AG04449 (cell line): ENCODE results near the gene PELI1.

Source experiments
- CTCF ChIA-PET: fragments of 350-600 bp; formaldehyde crosslinking; extraction: SDS; loops from one replicate; lab custom pipeline; 2021; ENCODE audit warnings: antibody characterized with exemption; lab: Yijun Ruan, JAX
- POLR2A ChIA-PET: fragments of 400-600, 350-600 bp; formaldehyde crosslinking; extraction: SDS; loops from one replicate; lab custom pipeline; 2020; ENCODE audit warnings: antibody characterized with exemption, inconsistent platforms; lab: Yijun Ruan, JAX
- DNase-seq: peaks from one replicate; pipeline ENCODE4 v3.0.0-alpha.2; 2010; ENCODE audit warnings: low read depth, low spot score
- H3K4me3 ChIP-seq: 2 replicates; pipeline ENCODE4 v1.5.1; 2011; ENCODE audit warnings: low read depth, mild to moderate bottlenecking, control low read depth, low read length
- TF ChIP-seq, protein P1 (sequence below): IDR thresholded peaks from one replicate; pipeline ENCODE4 v1.5.1; 2011; ENCODE audit warnings: mild to moderate bottlenecking, moderate library complexity, low read length, control low read depth, inconsistent platforms; ENCODE audit not compliant: insufficient read depth; ENCODE audit errors: missing control alignments

The PELI1 gene

DNA sequence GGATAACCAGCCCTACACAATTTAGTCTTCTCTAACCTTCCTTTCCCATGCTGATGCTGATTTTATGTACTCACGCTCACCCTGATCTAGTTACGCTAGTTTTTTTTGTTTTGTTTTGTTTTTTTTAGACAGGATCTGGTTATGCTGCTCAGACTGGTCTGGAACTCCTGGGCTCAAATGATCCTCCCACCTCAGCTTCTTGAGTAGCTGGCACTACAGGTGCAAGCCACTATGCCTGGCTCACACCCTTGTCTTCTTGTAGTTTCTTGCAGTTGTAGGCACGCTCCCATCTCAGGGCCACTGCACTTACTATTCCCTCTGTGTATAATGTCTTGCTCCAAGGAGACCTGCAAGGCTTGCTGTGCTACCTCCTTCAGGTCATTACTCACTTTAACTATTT lies 6.2 kb downstream of the PELI1 start:
- no peak overlapping the region for H3K4me3 ChIP-seq
- ChIA-PET CTCF (no interaction called here), POLR2A (no interaction called here)
- TF ChIP-seq, protein P1, sequence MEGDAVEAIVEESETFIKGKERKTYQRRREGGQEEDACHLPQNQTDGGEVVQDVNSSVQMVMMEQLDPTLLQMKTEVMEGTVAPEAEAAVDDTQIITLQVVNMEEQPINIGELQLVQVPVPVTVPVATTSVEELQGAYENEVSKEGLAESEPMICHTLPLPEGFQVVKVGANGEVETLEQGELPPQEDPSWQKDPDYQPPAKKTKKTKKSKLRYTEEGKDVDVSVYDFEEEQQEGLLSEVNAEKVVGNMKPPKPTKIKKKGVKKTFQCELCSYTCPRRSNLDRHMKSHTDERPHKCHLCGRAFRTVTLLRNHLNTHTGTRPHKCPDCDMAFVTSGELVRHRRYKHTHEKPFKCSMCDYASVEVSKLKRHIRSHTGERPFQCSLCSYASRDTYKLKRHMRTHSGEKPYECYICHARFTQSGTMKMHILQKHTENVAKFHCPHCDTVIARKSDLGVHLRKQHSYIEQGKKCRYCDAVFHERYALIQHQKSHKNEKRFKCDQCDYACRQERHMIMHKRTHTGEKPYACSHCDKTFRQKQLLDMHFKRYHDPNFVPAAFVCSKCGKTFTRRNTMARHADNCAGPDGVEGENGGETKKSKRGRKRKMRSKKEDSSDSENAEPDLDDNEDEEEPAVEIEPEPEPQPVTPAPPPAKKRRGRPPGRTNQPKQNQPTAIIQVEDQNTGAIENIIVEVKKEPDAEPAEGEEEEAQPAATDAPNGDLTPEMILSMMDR, result no peak
- DNase-seq, result no peak

DNA sequence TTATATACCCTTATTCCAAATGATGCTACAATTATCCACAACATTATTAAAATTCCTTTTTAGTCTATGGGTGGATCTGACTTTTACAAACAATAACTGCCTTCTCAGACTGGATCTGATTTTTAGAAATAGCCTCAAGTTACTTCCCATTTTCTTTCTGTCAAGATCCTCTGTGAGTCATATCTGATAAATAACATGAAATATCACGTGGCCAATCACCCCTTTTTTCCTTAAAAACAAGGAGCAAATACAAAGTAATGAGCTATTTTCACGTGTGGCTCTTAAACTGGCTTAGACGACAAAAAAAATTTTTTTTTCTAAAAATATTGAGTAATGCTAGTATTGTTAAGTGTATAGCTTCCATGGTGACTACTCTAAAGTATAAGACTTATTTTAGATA lies 6.7 kb downstream of the PELI1 start:
- no peak for DNase-seq
- no peak overlapping the region for H3K4me3 ChIP-seq
- ChIA-PET CTCF (no interaction called here), POLR2A (no interaction called here)
- TF ChIP-seq, protein P1, result no peak

DNA sequence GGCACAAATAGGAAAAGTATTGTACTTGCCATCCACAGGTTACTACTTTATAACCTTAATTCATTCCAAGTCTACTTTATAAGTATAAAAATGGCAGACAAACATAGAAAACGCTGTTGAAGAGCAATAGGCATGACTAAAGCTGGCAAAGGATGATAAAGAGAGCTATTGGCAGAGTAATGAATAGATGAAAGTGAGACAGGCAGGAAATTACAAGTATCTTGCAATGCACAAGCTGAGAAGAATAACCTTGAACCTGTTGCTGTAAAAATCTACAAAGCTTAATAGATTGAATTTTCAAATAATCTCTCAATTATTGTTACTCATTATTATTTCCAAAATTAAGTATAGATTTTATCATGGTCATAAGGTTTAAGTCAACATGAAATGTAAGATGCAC lies 8.8 kb downstream of the PELI1 start:
- no peak overlapping the region for H3K4me3 ChIP-seq
- CTCF ChIA-PET, result interaction anchor here (0.7 to 1.1 kb wide), 2 partner anchors 12 to 192 kb away, joined by 3 read pairs; no protein-coding TSS in a partner anchor
- no peak for DNase-seq
- POLR2A ChIA-PET, result no interaction called here
- TF ChIP-seq, protein P1, result no peak

DNA sequence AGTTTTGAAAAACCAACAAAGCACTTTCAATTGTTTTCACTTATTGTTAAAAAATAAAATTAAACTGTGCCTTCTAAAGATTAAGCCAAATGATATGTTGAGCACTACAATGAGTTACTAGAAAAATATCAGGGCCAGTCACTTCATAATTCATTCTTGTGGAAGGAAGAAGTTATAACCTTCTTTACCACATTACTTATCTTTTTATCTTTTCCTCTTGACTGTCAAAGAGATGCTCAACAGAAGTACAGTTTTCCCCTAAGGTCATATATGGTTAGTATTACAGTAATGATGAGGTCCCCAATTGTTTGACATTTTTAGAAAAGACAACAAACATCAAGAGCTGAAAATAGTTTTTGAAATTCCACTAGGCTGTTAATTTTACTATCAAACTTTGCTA lies 9.4 kb downstream of the PELI1 start:
- ChIA-PET POLR2A (no interaction called here), CTCF (interaction anchor here (1.1 kb wide), 1 partner anchor 193 kb away, joined by 3 read pairs; no protein-coding TSS in a partner anchor)
- TF ChIP-seq, protein P1, result no peak
- no peak for DNase-seq
- no peak overlapping the region for H3K4me3 ChIP-seq

DNA sequence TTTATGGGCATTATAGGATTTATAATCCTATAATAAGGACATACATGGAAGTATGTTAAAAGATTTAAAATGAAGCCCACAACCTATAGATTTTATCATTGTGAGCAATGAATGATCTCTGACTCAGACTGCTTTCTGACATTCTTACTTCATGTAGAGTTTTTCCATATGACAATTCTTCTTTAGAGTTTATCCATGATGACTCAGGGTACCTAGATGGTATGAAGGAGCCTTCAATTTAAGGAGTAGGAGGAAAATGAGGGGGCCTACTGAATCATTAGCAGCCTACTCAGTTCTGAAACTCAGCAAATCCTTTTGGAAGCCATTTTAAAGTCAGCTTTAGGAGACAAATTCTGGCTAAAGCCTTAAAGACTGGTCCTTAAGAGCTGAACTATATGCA lies 10.4 kb downstream of the PELI1 start:
- POLR2A ChIA-PET, result no interaction called here
- CTCF ChIA-PET, result interaction anchor here (1.0 kb wide), 2 partner anchors 178 to 194 kb away, joined by 3 read pairs; no protein-coding TSS in a partner anchor
- H3K4me3 ChIP-seq, result no peak overlapping the region
- no peak for DNase-seq
- TF ChIP-seq, protein P1, result no peak

DNA sequence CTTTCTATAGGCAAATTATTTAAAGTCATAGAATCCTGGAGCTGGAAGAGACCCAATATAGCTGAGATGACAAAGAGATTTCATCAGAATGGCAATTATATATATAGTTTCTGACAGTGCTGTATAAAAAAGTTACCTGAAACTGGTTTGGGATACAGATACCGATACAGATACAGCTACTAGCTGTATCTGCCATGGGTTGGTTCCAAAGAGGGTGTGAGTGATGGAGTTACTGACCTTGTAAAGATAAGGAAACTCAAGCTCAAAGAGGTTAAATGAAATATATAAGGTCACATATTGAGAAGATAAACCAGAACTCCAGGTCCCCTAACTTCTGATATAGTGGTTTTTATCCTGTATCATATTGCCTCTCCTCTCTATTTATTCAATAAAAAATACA lies 10.9 kb downstream of the PELI1 start:
- DNase-seq, result no peak
- CTCF ChIA-PET, result interaction anchor here (0.7 to 1.4 kb wide), 6 partner anchors 9 to 354 kb away, joined by 3 to 4 read pairs (median 3); no protein-coding TSS in a partner anchor
- TF ChIP-seq, protein P1, result no peak
- no peak overlapping the region for H3K4me3 ChIP-seq
- POLR2A ChIA-PET, result no interaction called here
